ENCODE results near the gene JAM3.

JAM3 gene

DNA sequence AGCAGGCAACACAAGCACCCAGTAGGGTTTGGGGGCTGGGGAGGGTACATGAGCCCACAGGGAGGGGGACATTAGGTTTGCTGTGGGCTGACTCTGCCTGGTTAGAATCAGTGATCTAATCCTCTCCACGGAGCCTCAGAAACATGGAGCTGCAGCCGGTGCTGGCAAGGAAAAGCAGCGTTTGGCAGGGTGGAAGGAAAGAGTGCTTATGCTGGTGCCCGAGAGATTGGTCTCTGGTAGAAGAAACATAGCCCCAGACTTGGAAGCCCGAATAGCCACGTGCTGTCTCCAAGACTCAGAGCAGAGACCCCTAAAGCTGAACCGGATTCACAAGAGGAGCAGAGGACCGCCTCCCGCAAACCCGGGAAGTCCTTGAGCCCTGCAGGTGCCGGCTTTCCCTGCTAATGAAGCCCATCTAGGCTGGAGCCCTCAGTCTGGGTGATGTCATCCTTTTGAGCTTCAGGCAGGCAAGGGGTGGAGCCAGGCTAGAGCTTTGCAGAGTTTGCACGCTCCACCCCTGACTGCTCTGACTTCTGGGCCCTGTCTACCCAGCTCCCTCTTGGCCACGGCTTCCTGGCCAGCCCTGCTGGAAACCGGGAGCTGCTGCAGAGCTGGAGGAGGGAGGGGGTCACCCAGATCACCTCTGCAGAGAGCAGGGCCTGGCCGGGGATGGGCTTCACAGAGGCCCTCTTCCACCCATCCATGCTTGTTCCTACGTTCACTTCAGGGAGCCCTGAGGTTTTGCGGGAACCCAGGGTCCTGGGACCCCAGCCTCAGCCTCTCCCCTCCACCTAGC lies 35.0 kb upstream of the JAM3 start:
- H3K4me1 Mint-ChIP-seq (ENCODE audit: low read depth), result peaks cover 12% of the 10 kb centered on the region
- no peaks in the 10 kb centered on the region for H3K9me3 Mint-ChIP-seq
- no peak overlapping the region for H3K27ac Mint-ChIP-seq
- intact Hi-C loops (cut with micrococcal nuclease), result no loop called here
- no peaks in the 10 kb centered on the region for H3K36me3 Mint-ChIP-seq (ENCODE audit: low read depth)
- H3K27me3 Mint-ChIP-seq, result peaks cover 74% of the 10 kb centered on the region
- no peak overlapping the region for H3K4me3 Mint-ChIP-seq

DNA sequence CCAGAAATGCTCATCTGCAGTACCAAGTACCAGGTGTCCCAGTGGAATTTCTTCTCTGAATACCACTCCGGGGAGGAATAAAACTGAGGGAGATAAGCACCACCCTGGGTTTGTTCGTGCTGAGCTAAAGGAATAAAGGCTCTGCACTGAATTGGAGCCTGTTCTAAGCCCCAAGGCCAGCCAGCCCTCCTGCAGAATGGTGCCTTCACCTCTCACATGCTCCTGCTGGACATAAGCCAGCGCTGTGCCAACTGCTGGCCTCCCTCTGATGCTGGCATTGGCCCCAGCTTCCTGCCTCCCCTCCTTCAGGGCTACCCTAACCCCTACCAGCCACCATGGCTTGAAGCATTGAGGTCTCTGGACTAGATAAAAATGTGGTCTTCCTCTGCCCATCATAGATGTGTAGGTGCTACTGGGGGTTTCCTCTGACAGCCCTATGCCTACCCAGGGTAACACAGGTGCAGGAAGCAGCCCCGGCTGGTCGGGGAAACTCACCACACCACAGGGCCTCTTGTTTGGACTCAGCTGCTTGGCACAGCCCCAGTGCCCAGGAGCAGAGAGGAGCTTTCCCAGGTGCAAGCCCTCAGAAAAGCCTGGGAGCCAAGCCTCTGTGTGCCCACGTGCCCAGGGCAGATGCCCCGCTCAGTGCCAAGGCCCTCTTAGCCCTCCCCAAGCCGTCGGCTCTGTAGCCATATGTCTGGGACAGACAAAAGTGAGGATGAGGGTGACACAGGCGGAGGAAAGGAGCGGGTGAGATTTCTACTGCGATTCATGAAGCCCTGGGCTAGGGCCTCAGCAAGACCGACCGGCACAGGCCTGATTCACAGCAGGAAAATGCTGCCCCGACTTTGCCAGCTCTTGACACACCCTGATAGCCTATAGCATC lies 34.1 kb upstream of the JAM3 start:
- Mint-ChIP-seq H3K27ac (no peak overlapping the region), H3K9me3 (no peaks in the 10 kb centered on the region), H3K4me1 (ENCODE audit: low read depth) (peaks cover 12% of the 10 kb centered on the region), H3K36me3 (ENCODE audit: low read depth) (no peaks in the 10 kb centered on the region), H3K4me3 (no peak overlapping the region), H3K27me3 (peaks cover 79% of the 10 kb centered on the region)
- intact Hi-C loops (cut with micrococcal nuclease), result no loop called here

DNA sequence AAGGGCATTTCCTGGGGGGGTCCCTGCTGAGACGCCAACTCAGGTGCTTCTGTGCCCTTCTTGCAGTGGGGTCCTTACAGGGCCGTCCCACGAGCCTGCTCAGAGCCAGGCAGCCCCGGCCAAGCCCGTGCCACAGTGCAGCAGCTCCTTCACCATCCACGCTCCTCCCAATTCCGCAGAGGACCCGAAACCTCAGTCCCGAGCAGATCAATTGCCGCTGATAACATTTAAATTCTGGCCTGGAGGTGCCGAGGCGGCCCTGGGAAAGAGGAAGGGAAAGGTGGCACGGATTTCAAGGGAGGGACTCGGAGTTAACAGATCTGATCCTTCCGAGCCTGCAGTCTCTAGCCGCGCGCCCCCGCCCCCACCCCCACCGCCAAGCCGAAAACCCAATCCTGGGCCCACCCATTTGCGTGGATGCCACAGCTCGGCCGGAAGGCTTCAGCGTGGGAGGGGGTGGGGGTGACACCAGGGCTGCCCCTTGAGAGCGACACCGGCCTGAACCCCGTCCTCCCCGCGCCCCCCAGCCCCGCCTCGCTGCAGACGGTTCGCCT lies 32.3 kb upstream of the JAM3 start:
- peaks cover 12% of the 10 kb centered on the region for H3K4me1 Mint-ChIP-seq (ENCODE audit: low read depth)
- peak overlapping the region; percentile 43 for H3K27ac Mint-ChIP-seq
- no peaks in the 10 kb centered on the region for H3K9me3 Mint-ChIP-seq
- H3K36me3 Mint-ChIP-seq (ENCODE audit: low read depth), result no peaks in the 10 kb centered on the region
- intact Hi-C loops (cut with micrococcal nuclease), result no loop called here
- H3K27me3 Mint-ChIP-seq, result peaks cover 71% of the 10 kb centered on the region
- peak overlapping the region; percentile 81 for H3K4me3 Mint-ChIP-seq

DNA sequence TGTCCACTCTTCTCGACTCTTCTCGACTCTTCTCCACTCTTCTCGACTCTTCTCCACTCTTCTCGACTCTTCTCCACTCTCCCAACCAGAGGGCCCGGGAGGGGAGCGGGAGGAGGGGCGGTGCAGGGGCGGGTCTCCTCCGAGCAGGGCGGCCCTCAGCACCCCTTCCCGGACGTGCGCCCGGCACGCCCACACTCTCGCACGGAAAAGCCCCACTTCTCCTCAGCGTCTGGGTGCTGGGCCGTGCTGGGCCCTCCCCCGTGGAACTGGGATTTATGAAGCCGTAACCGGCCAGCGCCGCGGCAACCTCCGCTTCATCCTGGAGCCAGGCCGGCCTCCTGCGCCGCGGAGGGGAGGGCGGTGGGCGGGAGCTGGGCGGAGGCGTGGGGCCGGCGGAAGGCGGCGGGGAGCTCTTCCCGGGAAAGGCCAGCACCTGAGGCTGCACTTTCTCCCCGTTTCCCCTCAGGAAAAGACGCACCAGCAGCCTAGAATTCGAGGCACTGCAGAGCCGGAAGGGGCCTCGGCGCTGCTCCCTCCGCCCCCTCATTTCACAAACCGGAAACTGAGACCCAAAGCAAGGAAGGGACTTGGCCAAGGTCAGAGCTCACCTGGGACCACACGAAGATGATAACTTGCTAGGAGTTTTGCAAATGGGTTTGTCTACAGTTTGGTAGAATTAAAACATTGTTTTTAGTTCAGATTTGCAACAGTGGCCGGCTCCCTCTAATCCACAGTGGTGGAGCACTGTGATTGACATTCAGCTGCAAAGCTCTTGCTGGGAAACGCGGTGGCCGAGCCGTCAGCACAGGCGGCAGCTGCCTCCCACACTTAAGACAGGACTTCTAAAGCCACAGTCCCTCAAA lies 31.6 kb upstream of the JAM3 start:
- Mint-ChIP-seq H3K4me1 (ENCODE audit: low read depth) (peaks cover 12% of the 10 kb centered on the region), H3K27ac (peak overlapping the region; percentile 43), H3K4me3 (peak overlapping the region; percentile 81), H3K36me3 (ENCODE audit: low read depth) (no peaks in the 10 kb centered on the region), H3K9me3 (no peaks in the 10 kb centered on the region), H3K27me3 (peaks cover 68% of the 10 kb centered on the region)
- intact Hi-C loops (cut with micrococcal nuclease), result no loop called here

DNA sequence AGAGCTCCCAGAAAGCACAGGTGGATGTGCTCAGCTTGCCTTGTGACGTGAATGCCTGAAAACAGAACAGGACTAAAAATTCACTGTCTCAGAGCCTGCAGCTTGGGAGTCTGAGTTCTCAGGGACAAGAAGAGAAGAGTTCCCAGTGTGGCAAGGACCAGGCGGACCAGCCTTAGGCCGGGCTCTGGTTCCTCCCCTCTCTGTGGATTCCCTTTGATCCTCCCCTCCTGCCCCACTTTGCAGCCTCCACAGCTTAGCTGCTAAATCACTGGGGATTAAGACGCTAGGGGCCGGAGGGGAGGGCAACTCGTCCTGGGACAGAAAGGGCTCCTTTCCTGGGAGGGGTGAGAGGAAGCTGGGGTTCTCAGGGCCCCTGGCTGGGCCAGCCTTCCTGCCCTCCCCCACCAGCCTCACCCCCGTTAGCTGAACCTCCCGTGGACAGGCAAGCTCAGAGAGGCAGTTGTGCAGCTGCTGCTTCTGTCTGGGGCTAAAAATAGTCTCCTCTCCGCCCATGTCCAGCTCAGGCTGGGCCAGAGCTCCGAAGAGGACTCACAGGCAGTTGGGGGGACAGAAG lies 29.9 kb upstream of the JAM3 start:
- peaks cover 12% of the 10 kb centered on the region for H3K4me1 Mint-ChIP-seq (ENCODE audit: low read depth)
- intact Hi-C loops (cut with micrococcal nuclease), result no loop called here
- H3K27ac Mint-ChIP-seq, result no peak overlapping the region
- peaks cover 52% of the 10 kb centered on the region for H3K27me3 Mint-ChIP-seq
- H3K9me3 Mint-ChIP-seq, result no peaks in the 10 kb centered on the region
- H3K4me3 Mint-ChIP-seq, result no peak overlapping the region
- no peaks in the 10 kb centered on the region for H3K36me3 Mint-ChIP-seq (ENCODE audit: low read depth)

DNA sequence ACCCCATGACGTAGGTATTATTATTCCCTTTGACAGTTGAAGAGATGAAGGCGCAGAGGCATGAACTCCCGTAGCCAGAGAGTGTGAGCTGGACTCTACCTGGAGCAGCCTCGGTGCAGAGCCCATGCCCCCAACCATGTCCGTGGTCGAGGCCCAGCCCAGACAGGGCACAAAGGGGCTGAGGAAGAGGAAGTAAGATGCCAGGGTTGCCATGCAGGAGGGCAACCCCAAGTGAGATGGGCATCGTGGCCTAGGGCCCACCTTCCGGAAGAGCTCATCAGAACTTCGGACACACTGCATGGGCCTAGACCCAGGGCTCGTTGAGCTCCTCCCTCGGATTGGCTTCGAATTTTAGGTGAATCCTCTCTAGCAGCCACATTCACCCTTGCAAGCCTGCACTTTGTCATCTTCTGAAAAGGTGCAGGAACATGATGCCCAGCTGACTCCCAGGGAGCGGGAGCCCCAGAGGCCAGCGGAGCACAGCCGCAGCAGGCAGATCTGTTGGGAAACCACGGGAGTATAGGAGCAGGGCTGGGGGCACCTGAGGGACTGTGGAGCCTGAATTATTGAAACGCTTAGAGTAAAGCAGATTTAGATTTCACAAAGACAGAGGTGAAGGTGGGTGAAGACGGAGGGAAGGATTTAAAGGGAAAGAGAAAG lies 29.0 kb upstream of the JAM3 start:
- Mint-ChIP-seq H3K27ac (no peak overlapping the region), H3K4me1 (ENCODE audit: low read depth) (peaks cover 12% of the 10 kb centered on the region), H3K9me3 (no peaks in the 10 kb centered on the region), H3K36me3 (ENCODE audit: low read depth) (no peaks in the 10 kb centered on the region), H3K27me3 (peaks cover 43% of the 10 kb centered on the region), H3K4me3 (no peak overlapping the region)
- intact Hi-C loops (cut with micrococcal nuclease), result no loop called here

DNA sequence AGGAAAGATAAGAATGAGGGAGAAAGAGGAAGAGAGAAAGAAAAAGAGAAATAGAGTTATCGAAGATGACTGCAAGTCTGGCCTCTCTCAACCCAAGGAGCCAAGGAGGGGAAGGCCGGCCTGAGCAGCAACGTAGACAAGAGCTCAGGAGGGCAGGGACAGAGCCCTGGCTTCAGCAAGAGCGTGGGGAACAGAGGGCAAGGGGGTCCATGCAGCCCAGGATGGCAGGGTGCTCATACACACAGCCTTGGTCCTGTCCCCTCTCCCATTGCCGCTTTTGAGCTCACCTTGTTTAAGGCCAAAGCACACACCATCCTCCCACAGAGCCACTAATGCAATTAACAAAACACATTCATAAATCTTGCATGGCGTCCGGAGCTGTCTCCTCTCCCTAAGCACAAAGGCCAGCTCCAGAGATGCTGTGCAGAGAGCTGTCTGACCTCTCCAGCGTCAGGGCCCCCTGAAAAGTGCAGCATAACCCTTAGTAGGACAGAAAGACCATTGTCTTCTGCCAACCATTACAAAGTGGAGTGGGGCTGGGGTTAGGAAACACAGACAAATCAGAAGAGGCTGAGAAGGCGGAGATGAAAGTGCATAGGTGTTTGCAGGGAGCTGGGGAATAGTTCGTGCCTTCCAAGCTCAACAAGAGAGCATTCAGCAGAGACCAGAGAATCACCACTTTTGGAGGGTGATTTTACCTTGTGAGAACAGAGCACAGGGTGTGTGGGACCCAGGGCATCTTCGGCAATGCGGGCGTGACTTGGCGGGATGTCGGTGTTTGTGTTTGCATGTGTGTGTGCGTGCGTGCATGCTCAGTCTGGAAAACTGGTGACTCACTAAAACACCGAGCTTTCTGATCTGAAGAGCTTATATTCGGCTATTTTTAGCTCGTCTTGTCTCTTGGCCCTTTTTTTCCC lies 28.2 kb upstream of the JAM3 start:
- H3K9me3 Mint-ChIP-seq, result no peaks in the 10 kb centered on the region
- H3K27ac Mint-ChIP-seq, result no peak overlapping the region
- peaks cover 12% of the 10 kb centered on the region for H3K4me1 Mint-ChIP-seq (ENCODE audit: low read depth)
- intact Hi-C loops (cut with micrococcal nuclease), result no loop called here
- H3K36me3 Mint-ChIP-seq (ENCODE audit: low read depth), result no peaks in the 10 kb centered on the region
- no peak overlapping the region for H3K4me3 Mint-ChIP-seq
- H3K27me3 Mint-ChIP-seq, result peaks cover 35% of the 10 kb centered on the region

DNA sequence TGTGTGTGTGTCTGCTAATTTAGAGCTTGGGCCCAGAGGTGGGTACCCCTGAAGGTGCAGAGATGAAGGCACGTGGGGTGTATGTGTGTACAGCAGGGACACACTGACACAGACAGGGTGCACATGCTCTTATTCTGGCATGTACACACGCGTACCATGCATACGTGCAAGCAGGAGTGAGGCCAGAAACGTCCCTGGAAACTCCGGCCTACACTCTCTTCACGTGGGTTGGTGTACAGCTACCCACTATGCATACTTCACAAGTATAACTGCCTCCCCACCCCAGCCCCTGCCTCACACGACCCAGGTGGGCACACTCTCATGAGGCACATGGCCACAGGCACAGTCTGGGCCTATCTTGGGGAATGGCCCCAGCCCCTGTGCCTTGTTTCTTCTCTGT lies 27.5 kb upstream of the JAM3 start:
- Mint-ChIP-seq H3K4me3 (no peak overlapping the region), H3K4me1 (ENCODE audit: low read depth) (peaks cover 12% of the 10 kb centered on the region), H3K27me3 (peaks cover 29% of the 10 kb centered on the region), H3K27ac (no peak overlapping the region), H3K9me3 (no peaks in the 10 kb centered on the region), H3K36me3 (ENCODE audit: low read depth) (no peaks in the 10 kb centered on the region)
- intact Hi-C loops (cut with micrococcal nuclease), result no loop called here

DNA sequence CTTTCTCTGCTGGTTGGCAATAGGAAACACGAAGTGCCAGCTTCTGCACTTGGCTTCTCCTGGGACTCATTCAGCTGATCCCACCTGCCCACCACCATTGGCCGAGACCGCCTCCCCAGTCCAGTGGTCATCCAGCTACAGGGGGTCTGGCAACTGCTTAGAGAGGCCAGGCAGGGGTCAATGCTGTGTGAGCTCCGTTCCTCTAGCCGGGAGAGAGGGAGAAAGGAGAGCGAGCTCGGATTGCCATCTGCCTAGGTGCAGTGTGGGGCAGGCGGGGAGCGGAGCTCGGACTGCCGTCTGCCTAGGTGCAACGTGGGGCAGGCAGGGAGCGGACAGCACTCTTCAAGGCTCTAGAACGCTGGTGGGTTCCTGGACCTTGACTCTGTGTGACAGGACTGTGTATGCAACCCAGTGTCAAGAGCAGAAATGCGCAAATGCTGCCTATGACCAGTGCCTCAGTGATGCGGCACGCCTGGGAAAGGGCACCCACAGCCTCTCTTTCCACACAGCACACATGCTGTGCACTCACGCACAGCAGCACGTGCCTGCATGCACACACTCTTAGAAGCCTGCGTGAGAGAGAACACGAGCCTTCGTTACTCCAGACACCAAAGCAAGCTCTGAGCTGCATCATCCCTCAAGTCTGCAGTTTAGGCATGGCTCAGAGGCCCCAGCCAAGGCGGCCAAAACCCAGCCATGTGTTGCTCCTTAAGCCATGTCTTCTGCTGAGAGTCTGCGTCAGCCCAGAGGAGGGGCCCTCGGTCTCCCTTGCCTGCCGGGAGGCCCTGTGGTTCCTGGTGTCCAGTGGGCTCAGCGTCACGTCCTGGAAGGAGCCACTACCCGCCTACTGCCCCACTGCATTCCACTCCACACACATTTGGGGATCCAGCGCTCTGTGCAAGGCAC lies 26.8 kb upstream of the JAM3 start:
- Mint-ChIP-seq H3K36me3 (ENCODE audit: low read depth) (no peaks in the 10 kb centered on the region), H3K27me3 (peaks cover 23% of the 10 kb centered on the region), H3K9me3 (no peaks in the 10 kb centered on the region), H3K4me3 (no peak overlapping the region), H3K4me1 (ENCODE audit: low read depth) (peaks cover 9% of the 10 kb centered on the region), H3K27ac (no peak overlapping the region)
- intact Hi-C loops (cut with micrococcal nuclease), result no loop called here

DNA sequence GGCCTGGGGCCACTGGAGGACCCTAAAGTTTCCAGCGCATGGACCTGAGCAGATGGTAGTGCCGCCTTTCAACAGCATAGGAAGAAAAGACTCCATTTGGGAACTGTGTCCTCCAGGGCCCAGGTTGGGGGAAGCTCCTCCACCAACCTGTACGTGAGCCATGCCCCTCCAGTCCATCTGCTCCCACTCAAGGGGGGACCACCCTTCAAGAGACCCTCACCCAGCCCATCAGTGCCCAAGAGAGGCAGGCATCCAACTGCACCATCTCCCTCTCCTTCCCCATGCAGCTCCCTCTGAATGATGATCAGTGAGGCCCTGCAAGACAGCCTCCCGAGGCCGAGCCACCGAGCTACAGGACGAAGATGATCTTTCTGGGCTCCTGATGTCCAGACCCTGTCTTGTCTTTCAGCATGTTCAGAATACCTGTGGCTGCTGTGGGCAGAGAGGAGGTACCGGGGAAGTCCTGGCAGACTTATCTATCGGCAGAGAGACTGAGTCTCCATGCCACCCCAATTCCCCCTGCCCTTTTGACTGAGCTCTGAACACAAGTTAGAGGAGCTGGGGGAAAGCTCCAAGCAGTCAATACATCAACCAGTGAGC lies 25.0 kb upstream of the JAM3 start:
- Mint-ChIP-seq H3K27me3 (peaks cover 6% of the 10 kb centered on the region), H3K4me3 (no peak overlapping the region), H3K27ac (no peak overlapping the region), H3K4me1 (ENCODE audit: low read depth) (no peaks in the 10 kb centered on the region), H3K9me3 (no peaks in the 10 kb centered on the region), H3K36me3 (ENCODE audit: low read depth) (no peaks in the 10 kb centered on the region)
- intact Hi-C loops (cut with micrococcal nuclease), result no loop called here

DNA sequence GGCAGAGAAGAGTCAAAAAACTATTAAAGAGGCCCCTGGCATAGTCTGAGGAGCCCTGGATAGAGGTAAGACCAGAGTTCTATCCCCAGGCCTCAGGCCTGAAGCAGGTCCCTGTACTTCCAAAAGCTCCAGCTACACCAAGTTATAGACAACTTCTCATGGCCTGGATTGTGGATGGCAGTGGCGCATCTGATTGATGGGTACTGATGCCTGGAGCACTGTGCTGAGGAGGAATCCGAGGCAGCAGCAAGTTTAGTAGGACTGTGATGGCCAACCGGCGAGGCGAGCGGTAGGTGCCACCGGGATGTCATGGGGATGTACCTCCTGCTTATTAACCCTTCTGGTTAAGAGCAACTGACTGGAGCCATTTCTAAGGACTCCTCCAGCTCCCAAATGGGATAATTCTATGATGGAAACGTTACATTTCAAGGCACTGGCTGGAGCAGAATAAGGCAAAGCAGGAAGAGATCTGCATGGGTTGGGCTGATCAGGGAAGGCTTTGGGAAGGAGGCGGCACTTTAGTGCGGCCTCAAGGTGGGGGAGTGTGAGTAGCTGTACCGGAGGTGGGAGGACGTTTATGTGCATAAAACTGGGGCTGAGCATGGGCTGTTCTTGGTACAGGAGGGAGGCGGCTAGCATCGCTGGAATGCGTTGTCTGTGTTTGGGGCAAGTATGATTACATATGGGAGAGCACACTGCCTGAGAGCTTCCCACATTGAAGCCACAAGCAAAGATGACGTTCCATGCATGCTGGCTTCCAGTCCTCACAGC lies 24.2 kb upstream of the JAM3 start:
- Mint-ChIP-seq H3K36me3 (ENCODE audit: low read depth) (no peaks in the 10 kb centered on the region), H3K9me3 (no peaks in the 10 kb centered on the region), H3K4me1 (ENCODE audit: low read depth) (no peaks in the 10 kb centered on the region), H3K27ac (no peak overlapping the region), H3K27me3 (peaks cover 7% of the 10 kb centered on the region), H3K4me3 (no peak overlapping the region)
- intact Hi-C loops (cut with micrococcal nuclease), result no loop called here
